Activated CD4-positive, alpha-beta T cell treated with anti-CD3 and anti-CD28 coated beads, Interleukin-2, amount 50 U/mL, for 24 hours (primary cell): Measurements from ENCODE around the gene FAM83B.
"Not testable (repeated sequence)": the region's sequence is repeated elsewhere in the genome, so short reads cannot be mapped to it uniquely, and the experiment has no call there.

Source experiments
- DNase-seq, 2 donors: peaks; one replicate each; pipeline ENCODE4 v3.0.0-alpha.2; 2020; ENCODE audit warnings: low read depth in 1 of 2, low spot score in 1 of 2

FAM83B gene, protein sequence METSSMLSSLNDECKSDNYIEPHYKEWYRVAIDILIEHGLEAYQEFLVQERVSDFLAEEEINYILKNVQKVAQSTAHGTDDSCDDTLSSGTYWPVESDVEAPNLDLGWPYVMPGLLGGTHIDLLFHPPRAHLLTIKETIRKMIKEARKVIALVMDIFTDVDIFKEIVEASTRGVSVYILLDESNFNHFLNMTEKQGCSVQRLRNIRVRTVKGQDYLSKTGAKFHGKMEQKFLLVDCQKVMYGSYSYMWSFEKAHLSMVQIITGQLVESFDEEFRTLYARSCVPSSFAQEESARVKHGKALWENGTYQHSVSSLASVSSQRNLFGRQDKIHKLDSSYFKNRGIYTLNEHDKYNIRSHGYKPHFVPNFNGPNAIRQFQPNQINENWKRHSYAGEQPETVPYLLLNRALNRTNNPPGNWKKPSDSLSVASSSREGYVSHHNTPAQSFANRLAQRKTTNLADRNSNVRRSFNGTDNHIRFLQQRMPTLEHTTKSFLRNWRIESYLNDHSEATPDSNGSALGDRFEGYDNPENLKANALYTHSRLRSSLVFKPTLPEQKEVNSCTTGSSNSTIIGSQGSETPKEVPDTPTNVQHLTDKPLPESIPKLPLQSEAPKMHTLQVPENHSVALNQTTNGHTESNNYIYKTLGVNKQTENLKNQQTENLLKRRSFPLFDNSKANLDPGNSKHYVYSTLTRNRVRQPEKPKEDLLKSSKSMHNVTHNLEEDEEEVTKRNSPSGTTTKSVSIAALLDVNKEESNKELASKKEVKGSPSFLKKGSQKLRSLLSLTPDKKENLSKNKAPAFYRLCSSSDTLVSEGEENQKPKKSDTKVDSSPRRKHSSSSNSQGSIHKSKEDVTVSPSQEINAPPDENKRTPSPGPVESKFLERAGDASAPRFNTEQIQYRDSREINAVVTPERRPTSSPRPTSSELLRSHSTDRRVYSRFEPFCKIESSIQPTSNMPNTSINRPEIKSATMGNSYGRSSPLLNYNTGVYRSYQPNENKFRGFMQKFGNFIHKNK

DNA sequence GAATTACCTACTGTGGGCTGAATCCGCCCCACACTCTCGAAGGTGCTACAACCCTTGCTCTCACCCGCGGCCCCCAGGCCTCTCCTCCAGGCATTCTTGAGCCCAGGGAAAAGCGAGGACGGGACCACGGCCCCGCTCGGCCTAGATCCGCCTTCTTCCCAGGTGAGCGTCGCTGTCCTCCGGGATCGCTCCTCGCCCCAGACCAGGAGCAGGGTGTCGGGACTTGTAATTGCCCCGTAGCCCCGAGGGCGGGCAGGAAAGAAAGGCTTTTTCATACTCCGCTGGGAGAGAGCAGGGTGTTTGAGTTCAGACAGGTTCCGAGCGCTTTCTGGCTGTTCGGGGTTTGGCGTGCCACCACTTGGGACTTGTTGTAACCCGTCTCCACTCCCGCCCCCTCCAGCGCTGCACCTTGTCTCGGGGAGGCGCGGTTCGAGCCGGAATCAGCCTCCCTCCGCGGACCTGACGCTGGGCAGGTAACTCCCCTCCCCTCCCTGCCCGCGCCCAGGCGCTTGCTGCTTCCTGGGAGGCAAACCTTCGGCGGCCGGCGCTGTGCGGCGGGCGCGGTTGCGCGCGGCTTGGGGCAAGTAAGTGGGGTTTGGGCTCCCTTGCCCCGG lies at the start of gene FAM83B:
TSS of gene FAM83B (plus strand) at position 529 of the 614 bp plus-strand sequence. CDS start 23,476 bp downstream, outside the sequence.
- DNase-seq, result no peak

DNA sequence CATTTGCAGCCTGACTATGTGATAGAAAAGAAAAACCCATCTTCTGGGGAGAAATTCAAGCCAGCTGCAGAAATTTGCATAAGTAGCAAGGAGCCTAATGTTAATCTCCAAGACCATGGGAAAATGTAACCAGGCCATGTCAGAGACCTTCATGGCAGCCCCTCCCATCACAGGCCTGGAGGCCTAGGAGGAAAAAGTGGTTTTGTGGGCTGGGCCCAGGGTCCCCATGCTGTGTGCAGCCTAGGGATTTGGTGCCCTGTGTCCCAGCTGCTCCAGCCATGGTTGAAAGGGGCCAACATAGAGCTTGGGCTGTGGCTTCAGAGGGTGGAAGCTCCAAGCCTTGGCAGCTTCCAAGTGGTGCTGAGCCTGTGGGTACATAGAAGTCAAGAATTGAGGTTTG lies 49.7 kb upstream of the FAM83B start:
- DNase-seq, result not testable (repeated sequence)

DNA sequence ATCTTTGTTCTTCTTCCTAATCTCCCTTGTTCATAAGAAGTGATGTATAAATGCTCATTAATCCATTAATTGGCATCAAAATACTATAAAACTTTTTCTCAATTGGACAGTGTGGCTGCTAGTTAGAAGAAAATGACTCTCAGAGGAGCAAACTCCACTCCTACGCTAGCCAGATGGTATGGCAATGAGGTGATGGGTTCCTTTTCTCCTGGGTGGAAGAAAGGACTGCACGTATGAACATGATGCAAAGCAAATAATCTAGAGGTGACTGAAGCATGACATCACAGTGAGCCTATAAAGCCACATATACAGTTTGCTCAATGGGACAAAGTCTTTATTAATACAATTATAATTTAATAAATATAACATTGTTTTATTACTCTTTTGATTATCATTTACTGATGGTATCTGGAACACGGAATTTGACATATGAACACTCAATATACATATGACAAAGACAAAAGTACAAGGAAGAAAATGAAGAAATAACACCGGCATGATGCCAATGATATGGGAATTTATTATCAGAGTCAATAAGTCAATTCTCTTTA lies 46.4 kb upstream of the FAM83B start:
- DNase-seq, result no peak

GRCh38 chr6:54801244-54801643 lies 45.3 kb upstream of the FAM83B start:
- no peak for DNase-seq

DNA sequence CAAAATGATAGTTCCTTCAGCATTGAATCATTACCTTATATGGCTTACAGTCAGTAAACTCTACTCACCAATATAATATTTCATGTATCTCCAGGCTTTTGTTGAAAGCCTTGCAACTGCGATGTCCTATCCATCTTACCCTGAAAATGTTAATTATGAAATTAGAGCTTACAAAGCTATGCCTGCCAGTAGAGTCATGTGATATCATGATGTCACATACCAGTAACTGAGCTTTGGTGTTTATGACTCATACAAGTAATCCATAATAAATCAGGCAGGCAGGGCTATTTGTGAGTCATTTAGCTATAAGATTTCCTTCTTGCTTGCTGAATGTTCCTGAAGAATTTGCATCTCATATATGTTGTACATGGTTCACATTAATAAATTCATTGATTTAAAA lies 44.9 kb upstream of the FAM83B start:
- DNase-seq, result no peak

GRCh38 chr6:54802775-54803634 lies 43.6 kb upstream of the FAM83B start:
- DNase-seq, result no peak

GRCh38 chr6:54805077-54805476 lies 41.5 kb upstream of the FAM83B start:
- no peak for DNase-seq

DNA sequence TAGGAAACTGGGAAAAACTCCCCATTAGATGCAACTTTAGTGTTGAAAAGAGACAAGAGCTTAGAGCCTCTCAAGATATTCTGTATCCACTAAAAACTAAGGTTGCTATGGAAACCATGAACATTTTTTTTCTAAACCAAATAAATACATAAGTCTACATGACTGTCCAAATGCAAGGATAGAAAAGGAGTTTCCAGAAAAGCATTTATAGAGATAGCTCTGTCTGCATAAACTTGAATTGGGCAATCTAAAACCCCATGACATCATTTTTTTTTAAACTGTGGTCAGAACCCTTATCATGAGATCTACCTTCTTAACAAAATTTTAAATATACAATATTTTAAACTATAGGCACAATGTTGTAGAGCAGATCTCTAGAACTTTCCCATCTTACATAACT lies 36.4 kb upstream of the FAM83B start:
- no peak for DNase-seq

GRCh38 chr6:54813892-54814291 lies 32.7 kb upstream of the FAM83B start:
- no peak for DNase-seq

GRCh38 chr6:54817236-54817635 lies 29.3 kb upstream of the FAM83B start:
- no peak for DNase-seq

- DNase-seq, result no peak
Measured at GRCh38 chr6:54817834-54818233, 28.7 kb upstream of the FAM83B start.

GRCh38 chr6:54824225-54824624 lies 22.3 kb upstream of the FAM83B start:
- not testable (repeated sequence) for DNase-seq

- DNase-seq, result no peak
Measured at GRCh38 chr6:54827010-54827409, 19.6 kb upstream of the FAM83B start.

GRCh38 chr6:54830216-54830615 lies 16.4 kb upstream of the FAM83B start:
- no peak for DNase-seq

DNA sequence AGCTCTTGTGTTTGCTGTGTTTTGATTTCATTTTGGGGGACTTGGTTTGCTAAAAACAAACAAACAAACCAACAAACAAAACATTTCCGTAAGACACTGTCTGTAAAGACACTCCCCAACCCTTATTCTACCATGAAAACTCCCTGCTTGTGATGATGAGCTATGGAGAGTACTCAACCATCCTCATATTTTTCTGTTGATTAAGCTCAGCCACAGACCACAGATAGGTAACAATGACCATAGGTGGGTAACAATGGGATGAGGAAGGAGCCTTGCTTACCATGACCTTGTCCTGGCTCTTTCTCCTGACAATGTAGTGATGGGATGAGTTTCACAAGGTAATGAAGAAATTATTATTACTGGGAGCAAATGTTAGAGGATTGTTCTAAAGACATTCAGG lies 11.4 kb upstream of the FAM83B start:
- no peak for DNase-seq

GRCh38 chr6:54846857-54847674 lies 495 bp downstream of the FAM83B start:
- no peak for DNase-seq

DNA sequence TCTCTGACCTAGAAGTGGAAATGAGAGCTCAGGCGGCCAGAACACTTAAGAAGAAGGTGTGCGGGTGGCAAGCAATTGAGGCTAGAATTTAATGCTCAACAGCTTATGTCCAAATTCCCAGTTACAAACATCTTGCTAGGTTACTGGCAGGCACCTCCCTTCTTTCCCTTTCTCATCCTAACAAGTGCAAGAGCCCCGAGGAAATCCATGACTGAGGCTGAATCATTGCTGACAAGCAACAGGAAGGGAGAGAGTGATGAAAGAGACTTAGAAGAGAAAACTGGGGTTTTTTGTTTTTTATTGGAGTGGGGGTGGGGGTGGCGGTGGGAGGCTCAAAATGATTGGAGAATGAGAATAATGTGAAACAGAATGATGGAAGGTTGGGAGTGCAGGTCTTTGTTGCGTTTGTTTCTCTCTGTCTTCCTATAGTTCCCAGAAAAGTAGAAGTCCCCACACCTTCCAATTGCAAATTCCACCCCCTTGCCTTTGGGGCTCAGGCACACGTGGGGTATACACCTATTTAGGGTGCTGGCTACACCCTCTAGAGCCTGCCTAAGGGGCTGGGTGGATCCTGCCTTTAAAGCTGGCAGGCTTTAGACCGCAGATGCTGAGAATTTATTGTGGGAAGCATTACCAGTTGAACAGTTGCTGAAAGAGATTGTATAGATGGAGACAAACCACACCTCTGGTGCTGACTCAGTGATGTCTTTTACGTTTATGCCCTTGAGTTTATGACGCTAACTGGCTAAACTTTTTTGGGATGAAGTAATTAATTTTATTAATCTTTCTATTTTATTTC lies 1.4 kb downstream of the FAM83B start:
- no peak for DNase-seq

- DNase-seq, result no peak
Measured at GRCh38 chr6:54850114-54850513, 3.5 kb downstream of the FAM83B start.

DNA sequence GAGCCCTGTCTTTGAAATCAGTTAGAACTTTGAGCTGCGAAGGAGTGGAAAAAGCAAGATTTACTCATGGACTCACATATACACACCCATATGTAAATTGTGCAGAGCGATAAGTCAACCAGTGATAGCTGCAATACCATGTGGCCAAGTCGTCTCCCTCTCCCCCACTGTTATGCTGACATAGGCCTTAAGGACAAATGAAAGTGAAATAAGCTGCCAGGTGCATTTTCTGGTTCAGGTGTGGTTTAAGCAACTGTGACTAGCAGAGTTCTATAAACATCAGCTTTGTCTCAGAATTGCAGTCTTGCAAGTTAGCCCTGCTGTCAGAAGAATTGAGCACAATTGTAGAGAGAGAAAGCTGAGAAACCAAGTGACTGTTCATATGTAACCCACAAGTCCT lies 9.6 kb downstream of the FAM83B start:
- DNase-seq, result no peak
